Right renal cortex interstitium (tissue), 3 donors: Measurements from ENCODE around the gene CSN2. TPM values are rescaled to one million over a fixed set of nuclear protein-coding genes. Genes with fewer than 3 reads are reported as not detected.
"Not testable (repeated sequence)": the region's sequence is repeated elsewhere in the genome, so short reads cannot be mapped to it uniquely, and the experiment has no call there.

Experiments
- DNase-seq, 3 donors: peaks; one replicate each; pipeline ENCODE4 v3.0.0-alpha.2; 2013; ENCODE audit warnings: low read depth in 3 of 3, low spot score in 2 of 3
- polyA plus RNA-seq, 3 donors: library from polyadenylated mRNA; unstranded; fragments of 120-200 nt; gene quantifications; one replicate each; pipeline ENCODE4 v1.2.1, GENCODE V29; 2013; ENCODE audit not compliant: insufficient read length in 3 of 3

The CSN2 gene, protein sequence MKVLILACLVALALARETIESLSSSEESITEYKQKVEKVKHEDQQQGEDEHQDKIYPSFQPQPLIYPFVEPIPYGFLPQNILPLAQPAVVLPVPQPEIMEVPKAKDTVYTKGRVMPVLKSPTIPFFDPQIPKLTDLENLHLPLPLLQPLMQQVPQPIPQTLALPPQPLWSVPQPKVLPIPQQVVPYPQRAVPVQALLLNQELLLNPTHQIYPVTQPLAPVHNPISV
- polyA plus RNA-seq, result not detected

GRCh38 chr4:69965628-69966027 lies at the start of gene CSN2:
Gene CSN2, minus strand, starts transcription at chr4:69965728. Its CDS starts 4,733 bp downstream, at chr4:69960995.
- DNase-seq, result no peak

GRCh38 chr4:70008771-70009170 lies 43.2 kb upstream of the CSN2 start:
- no peak for DNase-seq

DNA sequence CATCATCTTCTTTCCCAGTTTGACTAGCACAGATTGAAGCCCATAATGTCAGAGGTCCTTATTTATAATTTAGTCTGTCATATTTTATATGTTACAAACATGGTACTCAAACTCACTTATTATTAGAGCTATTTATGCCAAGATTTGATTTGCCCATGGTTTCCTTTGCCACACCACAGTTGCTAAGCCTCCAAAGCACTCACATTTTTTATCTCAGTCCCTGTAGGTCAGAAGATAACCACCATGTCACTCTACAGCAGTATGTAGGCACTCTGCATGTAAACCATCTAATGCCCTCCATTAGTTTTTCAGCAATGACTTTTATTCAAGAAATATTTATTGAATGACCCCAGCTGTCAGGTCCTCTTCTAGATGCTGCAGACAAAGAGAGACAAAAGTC lies 37.0 kb upstream of the CSN2 start:
- DNase-seq, result no peak

DNA sequence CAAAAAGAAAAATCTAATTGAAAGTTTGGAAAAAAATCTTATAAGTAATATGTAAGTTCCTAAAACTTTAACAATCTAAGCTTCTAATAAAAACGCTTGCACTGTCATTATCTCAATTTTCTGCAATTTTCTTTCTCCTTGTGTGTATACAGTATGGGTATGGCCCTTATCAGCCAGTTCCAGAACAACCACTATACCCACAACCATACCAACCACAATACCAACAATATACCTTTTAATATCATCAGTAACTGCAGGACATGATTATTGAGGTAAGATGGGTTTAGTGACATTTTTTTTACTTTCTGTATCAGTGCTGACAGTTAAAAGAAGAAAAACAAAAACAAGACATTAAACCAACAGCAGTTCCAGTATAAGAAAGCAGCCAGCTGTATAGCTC lies 35.2 kb upstream of the CSN2 start:
- DNase-seq, result no peak

DNA sequence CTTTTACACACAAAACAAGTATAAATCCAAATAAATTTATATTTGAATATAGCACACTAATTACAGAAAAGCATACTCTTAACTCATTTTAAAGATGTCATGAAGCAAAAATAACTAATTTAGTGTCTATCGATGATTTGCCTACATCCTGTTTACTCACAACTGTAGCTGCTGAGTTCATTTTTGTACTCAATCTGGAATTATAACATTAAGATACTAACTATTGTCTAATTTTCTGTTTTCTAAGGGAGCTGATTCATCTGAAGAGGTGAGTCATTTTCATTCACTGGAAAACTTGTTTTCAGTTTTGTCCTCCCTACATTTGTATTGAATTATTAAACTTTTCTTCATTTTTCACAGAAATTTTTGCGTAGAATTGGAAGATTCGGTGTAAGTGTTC lies 33.9 kb upstream of the CSN2 start:
- no peak for DNase-seq

GRCh38 chr4:69995526-69996016 lies 30.0 kb upstream of the CSN2 start, which contains the start of gene STATH:
Gene STATH, plus strand, starts transcription at chr4:69995966. Its CDS starts 2,472 bp downstream, at chr4:69998438.
- no peak for DNase-seq

DNA sequence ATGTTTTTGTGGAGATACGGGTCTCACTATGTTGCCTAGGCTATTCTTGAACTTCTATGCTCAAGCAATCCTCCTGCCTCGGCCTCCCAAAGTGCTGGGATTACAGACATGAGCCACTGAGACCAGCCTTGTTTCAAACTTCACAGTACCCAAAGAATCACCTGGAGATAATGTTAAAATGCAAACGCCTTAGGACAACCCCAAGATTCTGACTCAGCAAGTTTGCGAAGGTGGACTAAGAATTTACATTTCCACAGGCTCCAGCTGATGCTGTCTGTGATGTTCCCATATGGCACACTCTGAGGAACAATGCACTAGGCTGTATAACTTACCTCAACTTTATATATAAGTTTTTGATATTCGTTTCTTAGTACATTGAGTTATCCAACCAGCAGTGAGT lies 29.3 kb upstream of the CSN2 start:
- DNase-seq, result no peak

DNA sequence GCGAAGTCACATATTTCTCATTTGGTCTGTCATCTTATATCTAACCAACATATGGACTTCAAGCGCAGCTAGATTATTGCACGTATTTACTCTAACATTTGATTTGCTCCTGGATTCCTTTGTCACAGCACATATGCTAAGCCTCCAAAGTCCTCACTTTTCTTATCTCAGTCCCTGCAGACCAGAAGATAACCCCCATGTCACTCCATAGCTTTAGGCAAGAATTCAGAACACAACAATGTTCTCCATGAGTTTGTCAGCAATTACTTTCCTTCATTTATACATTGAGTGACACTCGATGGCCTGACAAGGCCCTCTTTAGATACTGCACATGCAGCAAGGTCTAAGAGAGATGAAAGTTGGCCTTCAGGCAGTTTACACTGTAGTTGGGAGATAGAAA lies 25.5 kb upstream of the CSN2 start:
- DNase-seq, result no peak

GRCh38 chr4:69986663-69987062 lies 21.1 kb upstream of the CSN2 start:
- DNase-seq, result no peak

DNA sequence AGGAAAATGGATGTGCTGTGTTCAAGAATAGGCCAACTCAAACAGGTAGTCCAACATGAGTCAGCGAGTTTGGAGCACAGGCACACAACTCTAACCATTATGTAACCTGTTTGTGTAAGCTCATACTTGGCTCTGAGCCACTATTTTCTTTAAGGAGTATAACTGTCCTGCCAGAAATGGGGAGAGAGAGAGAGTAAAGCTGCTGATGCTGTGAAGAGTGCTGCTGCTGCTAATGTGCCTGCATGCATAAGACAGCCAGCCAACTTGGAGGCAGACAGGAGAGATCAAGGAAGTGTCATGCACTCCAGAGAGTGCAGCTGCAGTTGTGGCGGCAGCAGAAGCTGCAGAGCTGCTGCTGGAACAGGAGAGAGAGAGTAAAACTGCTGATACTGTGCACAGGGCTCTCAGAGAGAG lies 18.5 kb upstream of the CSN2 start:
- DNase-seq, result peak; percentile 0 to 9 (median 3)

DNA sequence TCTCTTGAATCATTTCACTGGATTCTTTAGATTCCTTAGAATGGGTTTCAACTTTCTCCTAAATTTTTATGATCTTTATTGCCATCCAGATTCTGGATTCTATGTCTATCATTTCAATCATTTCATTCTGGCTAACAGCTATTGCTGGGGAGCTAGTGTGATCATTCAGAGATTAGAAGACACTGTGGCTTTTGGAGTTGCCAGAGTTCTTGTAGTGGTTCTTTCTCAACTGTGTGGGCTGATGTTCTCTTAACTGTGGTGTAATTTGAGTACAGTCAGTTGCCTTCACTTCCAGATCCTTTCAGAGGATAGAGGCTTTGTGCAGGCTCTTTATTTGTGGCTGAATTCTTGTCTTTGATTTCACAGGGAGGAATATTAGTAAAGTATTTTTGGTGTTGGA lies 12.1 kb upstream of the CSN2 start:
- DNase-seq, result no peak

DNA sequence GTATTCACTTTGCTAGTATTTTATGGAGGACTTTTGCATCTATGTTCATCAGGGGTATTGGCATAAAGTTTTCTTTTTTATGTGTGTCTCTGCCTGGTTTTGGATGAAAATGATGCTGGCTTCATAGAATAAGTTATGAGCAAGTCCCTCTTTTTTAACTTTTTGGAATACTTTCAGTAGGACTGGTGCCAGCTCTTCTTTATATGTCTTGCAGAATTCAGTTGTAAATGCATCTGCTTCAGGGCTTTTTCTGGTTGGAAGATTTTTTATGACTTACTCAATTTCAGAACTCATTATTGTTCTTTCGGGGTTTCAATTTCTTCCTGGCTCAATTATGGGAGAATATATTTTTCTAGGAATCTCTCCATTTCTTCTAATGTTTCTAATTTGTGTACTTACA lies 9.1 kb upstream of the CSN2 start:
- DNase-seq, result no peak

DNA sequence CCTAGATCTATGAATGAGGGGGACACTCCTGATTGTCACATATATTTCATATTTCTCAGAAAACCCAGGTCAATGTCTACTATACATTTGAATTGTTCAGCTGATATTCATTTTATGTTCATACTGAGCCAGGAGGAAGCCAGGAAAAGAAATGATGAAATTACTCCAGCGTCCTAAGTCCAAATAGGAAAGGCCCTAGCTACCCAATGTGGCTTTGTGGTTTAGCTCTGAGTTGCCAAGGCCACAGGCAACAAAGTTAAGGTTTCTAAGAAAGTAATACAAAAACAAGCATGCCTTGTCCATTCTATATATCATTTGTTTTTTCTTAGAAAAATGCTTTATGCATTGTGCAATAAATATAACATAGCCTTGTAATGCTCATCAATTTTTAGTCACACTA lies 4.5 kb upstream of the CSN2 start:
- DNase-seq, result no peak

DNA sequence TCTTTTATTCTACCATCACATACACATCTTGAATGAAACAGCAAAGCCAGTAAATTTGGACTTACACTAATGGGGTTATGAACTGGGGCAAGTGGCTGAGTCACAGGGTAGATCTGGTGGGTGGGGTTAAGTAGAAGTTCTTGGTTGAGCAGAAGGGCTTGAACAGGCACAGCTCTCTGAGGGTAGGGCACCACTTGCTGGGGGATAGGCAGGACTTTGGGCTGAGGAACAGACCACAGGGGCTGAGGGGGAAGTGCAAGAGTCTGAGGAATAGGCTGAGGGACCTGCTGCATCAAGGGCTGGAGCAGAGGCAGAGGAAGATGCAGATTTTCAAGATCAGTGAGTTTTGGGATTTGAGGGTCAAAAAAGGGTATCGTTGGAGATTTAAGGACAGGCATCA lies 8.3 kb downstream of the CSN2 start:
- no peak for DNase-seq

GRCh38 chr4:69951602-69952001 lies 13.9 kb downstream of the CSN2 start:
- no peak for DNase-seq

DNA sequence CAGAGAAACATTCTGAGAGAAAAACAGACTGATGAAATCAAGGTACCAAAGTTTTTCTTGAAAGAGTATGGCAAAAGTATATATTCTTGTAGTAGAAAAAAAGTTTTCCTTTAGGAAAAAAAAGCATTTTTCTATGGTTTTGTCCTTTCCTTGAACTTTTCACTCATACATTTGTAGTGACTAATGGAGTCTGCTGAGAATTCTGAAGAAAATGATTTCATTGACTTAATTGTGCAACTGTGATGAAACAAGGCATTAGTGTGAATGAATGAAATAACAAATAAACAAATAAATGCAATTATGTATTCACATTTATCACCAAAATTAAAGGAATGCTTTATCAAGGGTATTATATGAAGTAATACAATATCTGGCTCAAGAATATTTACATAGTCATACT lies 29.0 kb downstream of the CSN2 start:
- DNase-seq, result no peak

DNA sequence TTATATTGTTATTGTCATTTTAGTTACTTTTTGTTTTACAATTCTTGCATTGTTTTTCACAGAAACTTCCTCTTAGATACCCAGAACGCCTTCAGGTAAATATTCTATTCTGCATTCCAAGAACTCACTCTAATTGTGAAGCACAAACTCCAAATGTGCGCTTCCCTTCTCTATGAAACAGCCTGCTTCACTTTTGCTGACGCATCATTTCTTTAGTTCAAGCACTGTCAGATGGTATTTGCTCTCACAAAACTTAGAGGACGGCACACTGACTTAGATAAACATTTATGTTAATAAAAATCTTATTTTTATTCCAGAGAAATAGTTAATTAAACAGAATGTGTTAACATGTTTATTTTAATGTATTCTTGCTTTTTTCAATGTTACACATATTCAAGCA lies 31.4 kb downstream of the CSN2 start:
- no peak for DNase-seq

DNA sequence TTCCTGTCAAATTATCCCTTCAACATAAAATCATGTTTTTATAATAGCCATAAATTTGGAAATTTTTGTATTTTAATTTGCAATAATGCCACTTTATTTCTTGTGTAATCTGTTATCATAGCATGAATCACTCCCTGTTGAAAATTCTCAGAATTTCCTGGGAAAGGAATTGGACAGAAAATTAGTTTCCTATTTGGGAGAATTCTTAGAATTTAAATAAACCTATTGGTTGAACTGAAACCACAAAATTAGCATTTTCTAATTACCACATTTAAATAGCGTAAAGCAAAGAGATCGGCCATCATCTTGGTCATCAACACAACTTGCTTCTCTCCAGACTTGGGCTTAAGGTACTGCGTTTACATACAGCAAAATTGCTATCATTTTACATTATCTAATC lies 34.8 kb downstream of the CSN2 start, which contains the start of gene CSN1S1:
CSN1S1 (plus strand) TSS at position 301 of the 400 bp plus-strand sequence. CDS start 1,488 bp downstream, outside the sequence.
- no peak for DNase-seq

- not testable (repeated sequence) for DNase-seq
Measured at GRCh38 chr4:69923782-69924410, 41.6 kb downstream of the CSN2 start.

DNA sequence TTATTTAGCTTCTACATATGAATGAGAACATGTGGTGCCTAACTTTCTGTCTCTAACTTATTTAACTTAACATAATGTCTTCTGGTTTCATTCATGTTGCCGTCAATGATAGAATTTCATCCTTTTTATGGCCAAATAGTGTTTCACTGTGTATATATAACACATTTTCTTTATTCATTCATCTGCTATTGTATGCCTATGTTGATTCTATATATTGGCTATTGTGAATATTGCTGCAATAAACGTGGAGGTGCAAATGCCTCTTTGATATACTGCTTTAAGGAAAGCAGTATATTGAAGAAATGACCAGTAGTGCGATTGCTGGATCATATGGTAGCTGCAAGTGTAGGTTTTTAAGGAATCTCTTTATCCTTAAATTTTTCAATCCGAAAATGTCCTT lies 44.7 kb downstream of the CSN2 start:
- no peak for DNase-seq

GRCh38 chr4:69910016-69910782 lies 55.3 kb downstream of the CSN2 start:
- DNase-seq, result no peak

- DNase-seq, result no peak
Measured at GRCh38 chr4:69909195-69909594, 56.3 kb downstream of the CSN2 start.
